ENCODE results near the gene SAMD15. TPM values are rescaled to one million over a fixed set of nuclear protein-coding genes. Genes with fewer than 3 reads are reported as not detected.

Gene SAMD15
- total and polyA plus RNA-seq, 2 experiments from 2014 or later, result 0.61 to 0.76 TPM

GRCh38 chr14:77377502-77377844, 294 bp downstream of the SAMD15 start:
- peak overlapping the region; percentile 98 for H2AFZ ChIP-seq
- H3K9me2 ChIP-seq (ENCODE audit: insufficient read depth), result no peaks in the 10 kb centered on the region
- no peaks in the 10 kb centered on the region; the same call in 1 of the 2 replicates for H3K4me1 ChIP-seq (ENCODE audit: insufficient read depth)
- peak overlapping the region; percentile 82 for H3K4me2 ChIP-seq
- Mint-ChIP-seq H3K27me3 (ENCODE audit: insufficient read depth, low read depth, poor library complexity) (peaks cover 5% of the 10 kb centered on the region), H3K36me3 (ENCODE audit: low read depth) (no peaks in the 10 kb centered on the region), H3K4me1 (peaks cover 16% of the 10 kb centered on the region), H3K27ac (no peak overlapping the region), H3K9me3 (no peaks in the 10 kb centered on the region), H3K4me3 (no peak overlapping the region)
- no peaks in the 10 kb centered on the region for H3F3A ChIP-seq (replicated peaks; ENCODE audit: low read depth)
- DNase-seq (ENCODE audit: low spot score), result peak; percentile 12
- 0 out of 2 replicates have a peak, but pooled peaks cover 3% of the 10 kb centered on the region for H3K79me2 ChIP-seq (replicated peaks; ENCODE audit: insufficient read depth)
- no peak overlapping the region for H3K27ac ChIP-seq (ENCODE audit: low read depth)
- H3K36me3 ChIP-seq (ENCODE audit: insufficient read depth), result no peaks in the 10 kb centered on the region
- peaks cover 6% of the 10 kb centered on the region; the same call in 1 of the 2 replicates for H3K27me3 ChIP-seq (ENCODE audit: insufficient read depth)
- no peaks in the 10 kb centered on the region for H4K20me1 ChIP-seq (replicated peaks; ENCODE audit: insufficient read depth)
- TF ChIP-seq POLR2AphosphoS5 (IDR thresholded peaks at IDR 0.05; ENCODE audit: low read depth) (no peak), ETS1 (IDR thresholded peaks at IDR 0.05) (no peak), REST (IDR thresholded peaks at IDR 0.05; ENCODE audit: unreplicated experiment) (no peak), ZNF114 (CRISPR knock-in tag; IDR thresholded peaks at IDR 0.05) (no peak), EZH2 (IDR thresholded peaks at IDR 0.05; ENCODE audit: low read depth, unreplicated experiment) (no peak), STAT1 (IDR thresholded peaks at IDR 0.05; ENCODE audit: unreplicated experiment) (no peak)
- H3K4me3 ChIP-seq, result peak overlapping the region; percentile 95
- peak; percentile 8; the same call in 2 of the 3 replicates for ATAC-seq

- no peaks in the 10 kb centered on the region for H3K36me3 Mint-ChIP-seq (ENCODE audit: low read depth)
- peaks cover 5% of the 10 kb centered on the region for H3K27me3 Mint-ChIP-seq (ENCODE audit: insufficient read depth, low read depth, poor library complexity)
- DNase-seq (ENCODE audit: low spot score) (no peak), ATAC-seq (no peak)
- no peaks in the 10 kb centered on the region; the same call in 1 of the 2 replicates for H3K4me1 ChIP-seq (ENCODE audit: insufficient read depth)
- H3K27ac ChIP-seq (ENCODE audit: low read depth), result no peak overlapping the region
- H3K27me3 ChIP-seq (ENCODE audit: insufficient read depth), result peaks cover 6% of the 10 kb centered on the region; the same call in 1 of the 2 replicates
- no peak overlapping the region for H2AFZ ChIP-seq
- H3K4me3 Mint-ChIP-seq, result no peak overlapping the region
- H3K4me2 ChIP-seq, result no peak overlapping the region
- 0 out of 2 replicates have a peak, but pooled peaks cover 3% of the 10 kb centered on the region for H3K79me2 ChIP-seq (replicated peaks; ENCODE audit: insufficient read depth)
- H3F3A ChIP-seq (replicated peaks; ENCODE audit: low read depth), result no peaks in the 10 kb centered on the region
- no peaks in the 10 kb centered on the region for H3K36me3 ChIP-seq (ENCODE audit: insufficient read depth)
- no peaks in the 10 kb centered on the region for H3K9me3 Mint-ChIP-seq
- H3K9me2 ChIP-seq (ENCODE audit: insufficient read depth), result no peaks in the 10 kb centered on the region
- peaks cover 16% of the 10 kb centered on the region for H3K4me1 Mint-ChIP-seq
- no peak overlapping the region for H3K27ac Mint-ChIP-seq
- H4K20me1 ChIP-seq (replicated peaks; ENCODE audit: insufficient read depth), result no peaks in the 10 kb centered on the region
- H3K4me3 ChIP-seq, result no peak overlapping the region
- TF ChIP-seq EZH2 (IDR thresholded peaks at IDR 0.05; ENCODE audit: low read depth, unreplicated experiment) (no peak), CREB1 (CRISPR knock-in tag; IDR thresholded peaks at IDR 0.05; ENCODE audit: low read depth) (no peak), JUNB (IDR thresholded peaks at IDR 0.05; ENCODE audit: unreplicated experiment) (no peak), ZNF114 (CRISPR knock-in tag; IDR thresholded peaks at IDR 0.05) (no peak), ETS1 (IDR thresholded peaks at IDR 0.05) (no peak), ZNF331 (CRISPR knock-in tag; IDR thresholded peaks at IDR 0.05; ENCODE audit: low read depth) (no peak), CTCF (conservative IDR thresholded peaks at IDR 0.05; ENCODE audit: low read depth in 2 of 2) (no peak), EZH2phosphoT487 (IDR thresholded peaks at IDR 0.05; ENCODE audit: unreplicated experiment) (no peak), REST (IDR thresholded peaks at IDR 0.05; ENCODE audit: unreplicated experiment) (no peak), POLR2AphosphoS5 (IDR thresholded peaks at IDR 0.05; ENCODE audit: low read depth) (no peak), NANOG (IDR thresholded peaks at IDR 0.05; ENCODE audit: borderline replicate concordance) (no peak)
Measured at GRCh38 chr14:77378701-77379100, 1.5 kb downstream of the SAMD15 start.
